ENCODE measurements around the gene LRRC34. TPM values are rescaled to one million over a fixed set of nuclear protein-coding genes. Genes with fewer than 3 reads are reported as not detected.
A peak's percentile ranks its signal among the peaks of the same experiment; 100 is the strongest.

The LRRC34 gene
- total and polyA plus RNA-seq, 2 donors (not counting 1 experiment from before 2014, with no cell fraction given), result 3.5 to 11.8 TPM

GRCh38 chr3:169835533-169835932 is 22.8 kb upstream of the LRRC34 start:
- 67% methylated on average over 1 of the region's 1 CpG for WGBS (ENCODE audit: insufficient coverage)
- Histone ChIP-seq H3K9ac (ENCODE audit: low read length) (no peak overlapping the region), H4K20me1 (ENCODE audit: control insufficient read depth, insufficient read depth, low read length, poor library complexity, severe bottlenecking) (no peaks in the 10 kb centered on the region), H3K4me3 (ENCODE audit: control extremely low read depth in 1 of 5, extremely low read depth in 1 of 5, insufficient read depth in 1 of 5, low read depth in 2 of 5, low read length in 4 of 5) (no peak overlapping the region), H2AFZ (ENCODE audit: insufficient read depth, low read depth, low read length, poor library complexity, severe bottlenecking) (peak overlapping the region; percentile 82), H3K4me1 (ENCODE audit: control insufficient read depth in 2 of 2, insufficient read depth in 2 of 2, low read length in 2 of 2) (peaks cover 24 to 28% of the 10 kb centered on the region in 2 donors), H3K27ac (ENCODE audit: low read length in 2 of 2) (peak overlapping the region; percentile 75 to 91), H3K36me3 (replicated peaks in 1 of 2; ENCODE audit: control extremely low read depth in 1 of 2, control insufficient read depth in 1 of 2, extremely low read depth in 1 of 2, insufficient read depth in 2 of 2, low read length in 1 of 2) (peaks cover 0 to 3% of the 10 kb centered on the region in 2 experiments), H3K79me2 (ENCODE audit: control insufficient read depth, insufficient read depth, low read length) (no peaks in the 10 kb centered on the region), H3K27me3 (replicated peaks in 1 of 4; ENCODE audit: control extremely low read depth in 1 of 4, control insufficient read depth in 3 of 4, insufficient read depth in 4 of 4, low read length in 3 of 4) (no peaks in the 10 kb centered on the region), H3K4me2 (replicated peaks; ENCODE audit: low read depth, low read length, poor library complexity, severe bottlenecking) (peak overlapping the region; percentile 41), H3K9me3 (ENCODE audit: control extremely low read depth in 1 of 3, control insufficient read depth in 2 of 3, insufficient read depth in 1 of 3, low read length in 2 of 3) (peaks cover 0 to 1% (median 0%) of the 10 kb centered on the region in 3 donors)
- Mint-ChIP-seq H3K4me3 (peak overlapping the region; percentile 3), H3K9me3 (ENCODE audit: insufficient read depth) (no peaks in the 10 kb centered on the region), H3K27ac (peak overlapping the region; percentile 97), H3K27me3 (no peaks in the 10 kb centered on the region), H3K4me1 (peaks cover 36% of the 10 kb centered on the region)
- CTCF ChIA-PET, result interaction anchor here (1.3 kb wide), 1 partner anchor 94 kb away, joined by 3 read pairs; no protein-coding TSS in a partner anchor
- POLR2A ChIA-PET, result interaction anchor here (0.7 to 1.4 kb wide), 3 partner anchors 11 to 63 kb away, joined by 3 to 4 read pairs (median 3); partner anchors contain the start of gene MYNN
- ATAC-seq (ENCODE audit: low read depth) (no peak), DNase-seq (no peak)
- TF ChIP-seq CTCF (IDR thresholded peaks at IDR 0.05) (no peak), EZH2 (IDR thresholded peaks at IDR 0.05; ENCODE audit: borderline replicate concordance, insufficient read depth, low read depth, low read length, poor library complexity, severe bottlenecking) (no peak)
- intact Hi-C loops (cut with micrococcal nuclease), result loop anchor here (10.0 kb wide), 2 partner anchors 171 to 519 kb away; partner anchors contain the start of genes MECOM and SKIL

GRCh38 chr3:169827712-169828111 is 15.0 kb upstream of the LRRC34 start:
- no peak overlapping the region for H3K27ac ChIP-seq (ENCODE audit: low read length in 2 of 2)
- intact Hi-C loops (cut with micrococcal nuclease), result no loop called here
- no peak for ATAC-seq (ENCODE audit: low read depth)
- 82% methylated on average over 3 of the region's 4 CpGs for WGBS (ENCODE audit: insufficient coverage)
- Mint-ChIP-seq H3K9me3 (ENCODE audit: insufficient read depth) (no peaks in the 10 kb centered on the region), H3K4me3 (no peak overlapping the region), H3K27me3 (no peaks in the 10 kb centered on the region), H3K4me1 (peaks cover 6% of the 10 kb centered on the region), H3K27ac (no peak overlapping the region)
- no peaks in the 10 kb centered on the region for H4K20me1 ChIP-seq (ENCODE audit: control insufficient read depth, insufficient read depth, low read length, poor library complexity, severe bottlenecking)
- no peak overlapping the region for H3K4me3 ChIP-seq (ENCODE audit: control extremely low read depth in 1 of 5, extremely low read depth in 1 of 5, insufficient read depth in 1 of 5, low read depth in 2 of 5, low read length in 4 of 5)
- no peaks in the 10 kb centered on the region for H3K79me2 ChIP-seq (ENCODE audit: control insufficient read depth, insufficient read depth, low read length)
- H3K4me2 ChIP-seq (replicated peaks; ENCODE audit: low read depth, low read length, poor library complexity, severe bottlenecking), result no peak overlapping the region
- no peak for TF ChIP-seq CTCF (IDR thresholded peaks at IDR 0.05)
- TF ChIP-seq EZH2 (IDR thresholded peaks at IDR 0.05; ENCODE audit: borderline replicate concordance, insufficient read depth, low read depth, low read length, poor library complexity, severe bottlenecking), result no peak
- CTCF ChIA-PET, result interaction anchor here (0.6 to 1.2 kb wide), 2 partner anchors 14 to 207 kb away, joined by 3 read pairs; no protein-coding TSS in a partner anchor
- no peaks in the 10 kb centered on the region for H3K36me3 ChIP-seq (replicated peaks in 1 of 2; ENCODE audit: control extremely low read depth in 1 of 2, control insufficient read depth in 1 of 2, extremely low read depth in 1 of 2, insufficient read depth in 2 of 2, low read length in 1 of 2)
- no peaks in the 10 kb centered on the region for H3K4me1 ChIP-seq (ENCODE audit: control insufficient read depth in 2 of 2, insufficient read depth in 2 of 2, low read length in 2 of 2)
- H3K9me3 ChIP-seq (ENCODE audit: control extremely low read depth in 1 of 3, control insufficient read depth in 2 of 3, insufficient read depth in 1 of 3, low read length in 2 of 3), result no peaks in the 10 kb centered on the region
- no peak for DNase-seq
- no peak overlapping the region for H3K9ac ChIP-seq (ENCODE audit: low read length)
- POLR2A ChIA-PET, result interaction anchor here (0.7 kb wide), 1 partner anchor 354 kb away, joined by 6 read pairs; no protein-coding TSS in a partner anchor
- H3K27me3 ChIP-seq (replicated peaks in 1 of 4; ENCODE audit: control extremely low read depth in 1 of 4, control insufficient read depth in 3 of 4, insufficient read depth in 4 of 4, low read length in 3 of 4), result no peaks in the 10 kb centered on the region
- H2AFZ ChIP-seq (ENCODE audit: insufficient read depth, low read depth, low read length, poor library complexity, severe bottlenecking), result no peak overlapping the region

Measured in B cell (primary cell).